GM18498 (cell line): ENCODE measurements around the gene ELMO1.

Experiments
- ATAC-seq: cut with Tn5 transposase; IDR thresholded peaks from one replicate; pipeline ENCODE4 v1.9.1; 2021; ENCODE audit warnings: mild to moderate bottlenecking, moderate library complexity; ENCODE audit not compliant: unreplicated experiment

ELMO1 gene

GRCh38 chr7:36942025-36942424 lies 506.6 kb downstream of the ELMO1 start:
- no peak for ATAC-seq

GRCh38 chr7:36941359-36941758 lies 507.3 kb downstream of the ELMO1 start:
- no peak for ATAC-seq

GRCh38 chr7:36939816-36940215 lies 508.8 kb downstream of the ELMO1 start:
- no peak for ATAC-seq

DNA sequence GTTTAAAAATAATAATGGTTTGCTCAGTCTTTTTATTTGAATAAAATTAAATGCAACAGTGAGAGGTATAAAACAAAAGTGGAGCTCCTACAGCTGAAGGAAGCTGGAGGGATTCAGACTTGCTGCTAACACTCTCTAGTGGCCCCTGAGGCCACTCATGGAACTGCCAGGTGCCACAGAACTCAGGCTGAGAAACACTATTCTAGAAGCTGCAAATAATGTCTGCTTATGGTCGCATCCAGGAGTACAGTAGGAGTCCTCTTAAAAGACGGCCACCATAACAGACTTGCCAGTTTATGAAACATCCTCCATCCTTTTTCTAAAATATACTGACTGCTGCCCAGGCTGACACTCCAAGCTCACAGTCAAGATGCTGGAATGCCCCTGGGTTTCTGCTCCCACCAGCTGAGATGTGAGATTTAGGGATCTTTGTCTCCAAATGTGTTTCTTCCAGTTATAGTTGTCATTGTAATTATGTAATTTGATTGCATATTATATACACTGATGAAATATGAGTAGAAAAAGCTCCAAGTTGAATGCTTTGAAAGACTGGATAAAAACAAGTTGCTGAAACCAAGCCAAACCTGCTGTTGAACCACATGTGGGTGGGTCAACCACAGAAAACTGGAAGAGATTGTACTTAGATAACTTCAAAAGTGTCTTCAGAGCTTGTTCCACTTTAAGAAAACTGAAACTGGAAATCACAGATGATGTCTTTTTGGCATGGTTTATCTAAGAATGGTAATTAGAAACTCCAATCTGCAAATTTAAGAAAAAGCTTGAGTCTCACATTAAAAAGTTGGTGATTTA lies 510.7 kb downstream of the ELMO1 start:
- no peak for ATAC-seq

DNA sequence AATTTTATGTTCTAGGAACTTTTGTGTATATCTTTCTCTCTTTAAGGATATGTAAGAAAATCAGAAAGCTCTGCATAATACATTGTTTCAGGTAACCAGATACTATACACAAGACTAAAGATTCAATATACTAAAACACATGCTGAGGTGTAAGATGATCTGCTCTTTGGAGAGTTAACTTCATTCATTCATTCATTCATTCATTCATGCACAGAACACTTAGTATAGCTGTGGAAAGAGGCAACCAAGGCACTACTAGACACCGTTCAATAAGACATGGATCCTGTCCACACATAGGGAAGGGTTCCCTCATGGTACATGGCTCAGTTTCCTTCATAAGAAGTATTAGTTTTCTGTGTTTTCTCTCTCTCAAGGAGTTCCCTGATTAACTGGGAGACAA lies 516.8 kb downstream of the ELMO1 start:
- no peak for ATAC-seq

GRCh38 chr7:36929791-36930190 lies 518.9 kb downstream of the ELMO1 start:
- no peak for ATAC-seq

DNA sequence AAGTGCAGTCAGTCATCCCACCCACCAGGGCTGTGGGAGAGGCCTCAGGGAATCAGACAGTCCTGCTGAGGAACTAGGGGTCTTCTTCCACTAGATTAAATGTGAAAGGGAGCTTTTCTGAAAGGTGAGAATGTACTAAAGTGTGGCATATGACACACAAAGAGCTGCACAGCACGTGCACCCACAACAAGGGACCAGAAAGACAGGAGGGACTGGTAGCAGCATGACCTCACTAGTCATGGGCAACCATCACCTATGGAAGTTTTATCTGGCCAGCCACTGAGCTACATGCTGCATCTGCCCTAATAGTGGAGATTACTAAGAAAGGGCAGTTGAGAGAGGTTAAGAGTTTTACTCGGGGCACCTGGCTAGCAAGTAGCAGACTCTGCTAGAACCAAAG lies 519.9 kb downstream of the ELMO1 start:
- ATAC-seq, result no peak

GRCh38 chr7:36928311-36928710 lies 520.4 kb downstream of the ELMO1 start:
- ATAC-seq, result no peak

GRCh38 chr7:36925691-36926090 lies 523.0 kb downstream of the ELMO1 start:
- no peak for ATAC-seq

DNA sequence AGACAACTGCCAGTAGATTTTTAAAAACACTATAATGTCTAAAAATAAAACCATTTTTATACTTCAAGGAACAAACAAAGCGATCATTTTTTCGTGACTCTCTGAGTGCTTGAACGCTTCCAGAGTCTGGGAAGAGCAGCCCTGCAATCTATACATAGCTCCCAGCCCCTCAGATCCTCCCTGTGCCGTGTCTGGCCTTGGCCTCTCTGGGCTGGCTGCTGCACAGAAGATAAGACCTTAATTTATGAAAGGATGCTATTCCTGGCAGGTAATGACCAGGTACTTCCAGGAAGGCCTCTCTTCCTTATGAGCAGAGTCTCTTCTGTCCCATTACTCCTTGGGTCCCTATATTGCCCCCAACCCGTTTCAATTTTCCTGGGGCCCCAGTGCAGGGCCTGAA lies 523.5 kb downstream of the ELMO1 start:
- no peak for ATAC-seq

- no peak for ATAC-seq
These were observed 524.7 kb downstream of the ELMO1 start for GRCh38 chr7:36923943-36924436.

DNA sequence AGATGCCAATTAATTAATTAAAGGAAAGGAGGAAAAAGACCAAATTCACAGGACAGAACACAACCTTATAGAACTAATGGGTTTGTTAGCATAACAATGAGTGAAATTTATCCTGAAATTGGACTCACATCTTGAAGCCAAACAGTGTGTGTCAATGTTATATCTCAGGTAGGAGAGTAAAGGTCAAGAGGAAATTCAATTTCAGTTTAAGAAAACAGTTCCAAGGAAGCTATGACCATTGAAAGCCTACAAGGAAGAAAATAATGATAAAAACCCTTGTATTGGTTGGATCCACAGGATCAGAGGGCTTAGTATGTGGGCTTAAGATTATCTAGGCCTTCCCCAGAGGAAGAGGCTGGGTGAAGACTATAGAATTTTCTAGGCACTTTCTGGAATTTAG lies 525.5 kb downstream of the ELMO1 start:
- ATAC-seq, result no peak

- ATAC-seq, result no peak
These were observed 528.2 kb downstream of the ELMO1 start for GRCh38 chr7:36920433-36920832.

- ATAC-seq, result no peak
These were observed 528.9 kb downstream of the ELMO1 start for GRCh38 chr7:36919738-36920137.

- ATAC-seq, result no peak
These were observed 530.1 kb downstream of the ELMO1 start for GRCh38 chr7:36918591-36918990.

DNA sequence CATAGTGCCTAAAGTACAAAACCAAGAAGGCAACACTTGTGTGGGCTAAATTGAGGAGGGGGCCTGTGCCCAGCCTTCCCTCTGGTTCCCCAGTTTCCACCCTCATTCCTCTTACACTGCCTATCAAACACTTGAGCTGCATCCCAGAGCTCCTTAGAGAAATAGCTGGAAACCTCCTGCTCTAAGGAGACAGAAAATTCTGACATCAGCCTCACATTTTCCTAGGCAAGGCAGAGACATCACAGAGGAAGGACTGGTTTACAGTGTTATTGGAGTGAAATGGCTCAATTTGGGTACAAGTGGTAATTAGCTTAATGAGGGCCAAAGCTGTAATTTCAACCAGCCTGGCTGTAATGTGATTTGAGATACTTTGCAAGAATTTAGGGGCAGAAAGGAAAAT lies 532.0 kb downstream of the ELMO1 start:
- no peak for ATAC-seq

DNA sequence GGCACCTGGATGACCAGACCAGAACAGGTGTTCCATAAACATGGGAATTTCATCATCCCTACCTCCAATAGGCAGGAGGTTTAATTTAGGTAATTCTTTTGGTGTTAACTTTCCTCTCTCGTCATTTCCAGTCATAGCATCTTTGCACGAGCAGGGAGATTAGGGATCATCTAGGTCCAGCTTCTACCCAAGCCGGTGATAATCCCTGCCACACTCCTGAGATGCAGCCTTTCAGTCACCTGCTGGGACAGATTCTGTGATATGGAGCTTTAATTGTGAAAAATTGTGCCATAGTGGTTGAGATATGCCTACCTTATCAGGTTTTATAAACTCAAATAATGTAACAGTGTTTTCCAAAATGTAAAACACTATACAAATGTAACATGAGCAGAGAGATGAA lies 532.5 kb downstream of the ELMO1 start:
- ATAC-seq, result no peak

- ATAC-seq, result no peak
These were observed 536.9 kb downstream of the ELMO1 start for GRCh38 chr7:36911788-36912187.

GRCh38 chr7:36910859-36911258 lies 537.8 kb downstream of the ELMO1 start:
- ATAC-seq, result no peak

- ATAC-seq, result no peak
These were observed 538.3 kb downstream of the ELMO1 start for GRCh38 chr7:36910401-36910800.

DNA sequence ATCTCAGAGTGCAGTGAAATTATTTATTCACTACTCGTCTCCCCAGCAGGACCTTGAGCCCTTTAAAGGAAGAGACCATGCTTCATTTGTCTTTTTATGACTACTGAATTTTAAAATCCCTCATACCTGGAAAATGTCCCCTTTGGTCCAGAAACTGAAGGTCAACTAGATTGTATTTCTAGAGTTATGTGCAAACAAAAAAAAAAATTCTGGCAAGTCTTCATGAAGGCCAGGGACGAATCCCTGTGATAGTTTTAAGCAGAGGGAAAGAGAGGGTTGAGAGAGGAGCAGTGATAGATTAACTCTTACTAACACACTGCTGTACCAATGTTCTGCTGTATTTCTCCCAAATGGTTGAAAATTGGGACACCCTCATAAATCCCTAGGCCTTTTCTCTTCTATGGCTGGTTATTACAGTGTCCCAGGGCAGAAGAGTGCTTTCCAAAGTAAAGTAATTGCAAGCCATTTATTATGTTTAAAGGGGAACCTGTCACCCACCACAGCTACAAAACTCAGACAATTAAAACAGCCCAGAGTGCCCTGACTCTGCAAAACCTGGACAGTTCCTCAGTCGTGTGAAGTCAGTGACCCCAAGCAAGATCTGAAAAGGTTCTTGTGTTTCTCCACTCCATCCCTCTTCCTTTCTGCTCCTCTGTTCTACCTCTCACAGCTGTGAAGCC lies 541.6 kb downstream of the ELMO1 start:
- no peak for ATAC-seq

- no peak for ATAC-seq
These were observed 542.2 kb downstream of the ELMO1 start for GRCh38 chr7:36906448-36906847.
